IMR-90 (cell line): ENCODE measurements around the gene PDIA2. TPM values are rescaled to one million over a fixed set of nuclear protein-coding genes. Genes with fewer than 3 reads are reported as not detected.

Experiments
- ATAC-seq: fragments of 200-7000 bp; cut with Tn5 transposase; 2 replicates; pipeline ENCODE4 v1.9.1; 2020; ENCODE audit warnings: low read depth, mild to moderate bottlenecking, moderate library complexity
- BruUV-seq: library from RNA; stranded (reverse); fragments of 400-500 nt; replicated peaks from 2 replicates; lab custom pipeline; 2021; lab: Mats Ljungman, UMichigan
- CTCF ChIA-PET: fragments of 300-600 bp; formaldehyde crosslinking; extraction: SDS; loops from one replicate; lab custom pipeline; 2021; ENCODE audit warnings: antibody characterized with exemption; lab: Yijun Ruan, JAX
- POLR2A ChIA-PET: fragments of 300-600 bp; sonication (Branson Sonifier 250); formaldehyde crosslinking; loops from one replicate; lab custom pipeline; 2022; ENCODE audit warnings: antibody characterized with exemption; ENCODE audit not compliant: unreplicated experiment; lab: Charles Lee
- DNase-seq: peaks from one replicate; pipeline ENCODE4 v3.0.0; 2013
- H2AFZ ChIP-seq: replicated peaks from 2 replicates; pipeline ENCODE3; 2013; ENCODE audit warnings: low read length, mild to moderate bottlenecking; ENCODE audit not compliant: poor library complexity
- H2AK5ac ChIP-seq: 2 replicates; pipeline ENCODE4 v1.6.1; 2013; ENCODE audit warnings: low read depth, low read length, inconsistent platforms
- H2AK9ac ChIP-seq: replicated peaks from 2 replicates; pipeline ENCODE3; 2013; ENCODE audit warnings: mild to moderate bottlenecking, low read depth, low read length, moderate library complexity; ENCODE audit not compliant: poor library complexity
- H2BK120ac ChIP-seq: 2 replicates; pipeline ENCODE4 v1.6.1; 2013; ENCODE audit warnings: low read depth, low read length, inconsistent platforms
- H2BK15ac ChIP-seq: 3 replicates; pipeline ENCODE4 v1.6.1; 2013; ENCODE audit warnings: low read depth, low read length, inconsistent platforms
- H2BK20ac ChIP-seq: 2 replicates; pipeline ENCODE4 v1.6.1; 2013; ENCODE audit warnings: low read depth, mild to moderate bottlenecking, inconsistent platforms, low read length, moderate library complexity
- H2BK5ac ChIP-seq: 2 replicates; pipeline ENCODE4 v1.6.1; 2013; ENCODE audit warnings: mild to moderate bottlenecking, low read depth, low read length, inconsistent platforms; ENCODE audit not compliant: poor library complexity, severe bottlenecking
- H3K14ac ChIP-seq: replicated peaks from 2 replicates; pipeline ENCODE4 v1.6.1; 2013; ENCODE audit warnings: low read depth, low read length, inconsistent platforms
- H3K18ac ChIP-seq: 2 replicates; pipeline ENCODE4 v1.6.1; 2013; ENCODE audit warnings: low read depth, low read length, control low read depth
- H3K23ac ChIP-seq: 2 replicates; pipeline ENCODE4 v1.6.1; 2013; ENCODE audit warnings: low read depth, low read length, inconsistent platforms
- H3K27ac ChIP-seq: 2 replicates; pipeline ENCODE4 v1.5.1; 2013; ENCODE audit warnings: mild to moderate bottlenecking, control low read depth, low read length; ENCODE audit not compliant: insufficient read depth
- H3K27me3 ChIP-seq: 2 replicates; pipeline ENCODE4 v1.6.1; 2013; ENCODE audit warnings: low read length; ENCODE audit not compliant: control insufficient read depth, insufficient read depth
- H3K36me3 ChIP-seq: 2 replicates; pipeline ENCODE4 v1.6.1; 2013; ENCODE audit warnings: low read length, mixed read lengths; ENCODE audit not compliant: control insufficient read depth, insufficient read depth
- H3K4ac ChIP-seq: 2 replicates; pipeline ENCODE4 v1.6.1; 2013; ENCODE audit warnings: low read depth, low read length, inconsistent platforms
- H3K4me1 ChIP-seq: 2 replicates; pipeline ENCODE4 v1.6.1; 2013; ENCODE audit warnings: low read length, mixed read lengths; ENCODE audit not compliant: control insufficient read depth, insufficient read depth
- H3K4me2 ChIP-seq: 2 replicates; pipeline ENCODE4 v1.6.1; 2013; ENCODE audit warnings: low read depth, mild to moderate bottlenecking, control low read depth, low read length, moderate library complexity
- H3K4me3 ChIP-seq: 2 replicates; pipeline ENCODE4 v1.5.1; 2013; ENCODE audit warnings: low read depth, mild to moderate bottlenecking, control low read depth, low read length, moderate library complexity; ENCODE audit not compliant: insufficient read depth
- H3K56ac ChIP-seq: 2 replicates; pipeline ENCODE4 v1.6.1; 2013; ENCODE audit warnings: low read length, inconsistent platforms; ENCODE audit not compliant: insufficient read depth; ENCODE audit errors: extremely low read depth
- H3K79me1 ChIP-seq, 2 experiments: 2 replicates each; pipeline ENCODE4 v1.6.1; 2013; ENCODE audit warnings: low read length in 2 of 2, inconsistent platforms in 1 of 2, low read depth in 1 of 2
- H3K9ac ChIP-seq: 2 replicates; pipeline ENCODE4 v1.6.1; 2013; ENCODE audit warnings: low read depth, low read length, control low read depth
- H3K9me1 ChIP-seq: 2 replicates; pipeline ENCODE4 v1.6.1; 2013; ENCODE audit warnings: low read length, inconsistent platforms; ENCODE audit not compliant: insufficient read depth
- H3K9me3 ChIP-seq: 2 replicates; pipeline ENCODE4 v1.6.1; 2013; ENCODE audit warnings: low read length; ENCODE audit not compliant: control insufficient read depth, insufficient read depth
- H4K20me1 ChIP-seq: 2 replicates; pipeline ENCODE4 v1.6.1; 2013; ENCODE audit warnings: low read length, inconsistent platforms; ENCODE audit not compliant: insufficient read depth
- H4K5ac ChIP-seq: 2 replicates; pipeline ENCODE4 v1.6.1; 2013; ENCODE audit warnings: mild to moderate bottlenecking, low read depth, low read length, control low read depth
- H4K8ac ChIP-seq, 2 experiments: 2 replicates each; pipeline ENCODE4 v1.6.1; 2013; ENCODE audit warnings: low read depth in 2 of 2, low read length in 2 of 2, control low read depth in 1 of 2, inconsistent platforms in 1 of 2
- H4K91ac ChIP-seq: 2 replicates; pipeline ENCODE4 v1.6.1; 2013; ENCODE audit warnings: low read depth, low read length, inconsistent platforms; ENCODE audit not compliant: insufficient read depth
- BHLHE40 ChIP-seq: fragments of 150-350 bp; IDR thresholded peaks from 2 replicates; pipeline ENCODE4 v1.6.1; 2016; ENCODE audit warnings: mild to moderate bottlenecking, low read depth, low read length
- CEBPB ChIP-seq: IDR thresholded peaks from 2 replicates; pipeline ENCODE4 v1.6.1; 2012; ENCODE audit warnings: low read depth, low read length, improper control_type of control experiment
- FOS ChIP-seq: fragments of 150-350 bp; IDR thresholded peaks from 2 replicates; pipeline ENCODE4 v1.6.1; 2016; ENCODE audit warnings: low read depth, low read length
- MAFK ChIP-seq: IDR thresholded peaks from 2 replicates; pipeline ENCODE4 v1.6.1; 2012; ENCODE audit warnings: low read depth, low read length, improper control_type of control experiment
- MXI1 ChIP-seq: IDR thresholded peaks from 2 replicates; pipeline ENCODE4 v1.6.1; 2012; ENCODE audit warnings: low read depth, mild to moderate bottlenecking, low read length, moderate library complexity, borderline replicate concordance
- NFE2L2 ChIP-seq: fragments of 150-350 bp; IDR thresholded peaks from 2 replicates; pipeline ENCODE4 v1.6.1; 2016; ENCODE audit warnings: low read depth, mild to moderate bottlenecking, low read length
- POLR2A ChIP-seq: IDR thresholded peaks from 2 replicates; pipeline ENCODE4 v1.6.1; 2012; ENCODE audit warnings: mild to moderate bottlenecking, low read depth, low read length
- RAD21 ChIP-seq: IDR thresholded peaks from 2 replicates; pipeline ENCODE4 v1.6.1; 2012; ENCODE audit warnings: low read length, improper control_type of control experiment
- RCOR1 ChIP-seq: IDR thresholded peaks from 2 replicates; pipeline ENCODE4 v1.6.1; 2012; ENCODE audit warnings: mild to moderate bottlenecking, low read length, improper control_type of control experiment; ENCODE audit not compliant: insufficient replicate concordance
- RFX5 ChIP-seq: IDR thresholded peaks from 2 replicates; pipeline ENCODE4 v1.8.0; 2012; ENCODE audit warnings: low read depth, mild to moderate bottlenecking, low read length, moderate library complexity
- SMC3 ChIP-seq: fragments of 150-350 bp; IDR thresholded peaks from 2 replicates; pipeline ENCODE4 v1.6.1; 2016; ENCODE audit warnings: low read depth, mild to moderate bottlenecking, antibody characterized with exemption, low read length, moderate library complexity
- WGBS, 2 experiments: methylation state at CpG; one replicate each; pipeline versions ENCODE4 v1.1.5 to v1.1.7; 2013; ENCODE audit warnings: missing lambda C conversion rate in 2 of 2; ENCODE audit not compliant: insufficient read length in 1 of 2; ENCODE audit errors: extremely low coverage in 2 of 2; 5-methylcytosine and 5-hydroxymethylcytosine counted together
- dilution Hi-C: fragments of 300-500 bp; cut with HindIII; formaldehyde crosslinking; loops from one replicate; pipeline ENCODE4 v1.14.3; 2018; ENCODE audit warnings: low sequenced_read_pairs; ENCODE audit not compliant: unreplicated experiment
- in situ Hi-C: fragments of 300-500 bp; cut with MboI; formaldehyde crosslinking; loops from 3 replicates; pipeline ENCODE4 v1.14.3; 2019; ENCODE audit warnings: low sequenced_read_pairs, inconsistent platforms, mixed read lengths
- intact Hi-C: fragments of 100-400 bp; cut with micrococcal nuclease; formaldehyde crosslinking; loops from 2 replicates; pipeline ENCODE4 v1.10.0; 2022
- polyA plus RNA-seq, 3 experiments: library from polyadenylated mRNA; depleted of rRNA; stranded (reverse); fragments of >200 nt; gene quantifications; 2 replicates each; pipeline ENCODE4 v1.2.3, GENCODE V29; 2012; ENCODE audit warnings: low replicate concordance in 1 of 3
- total RNA-seq: library from RNA; depleted of rRNA; stranded (reverse); fragments of >200 nt; gene quantifications from 2 replicates; pipeline ENCODE4 v1.2.3, GENCODE V29; 2012
- TF ChIP-seq, protein P1 (sequence below): fragments of 150-350 bp; IDR thresholded peaks from 2 replicates; pipeline ENCODE4 v1.6.1; 2016; ENCODE audit warnings: low read depth, mild to moderate bottlenecking, low read length, moderate library complexity, borderline replicate concordance
- TF ChIP-seq, protein P2 (sequence below): fragments of 150-350 bp; IDR thresholded peaks from 2 replicates; pipeline ENCODE4 v1.6.1; 2017; ENCODE audit warnings: mild to moderate bottlenecking, antibody characterized with exemption, low read length, low read depth
- TF ChIP-seq, protein P3 (sequence below): conservative IDR thresholded peaks from 2 replicates; pipeline ENCODE4 v1.5.1; 2012; ENCODE audit warnings: mild to moderate bottlenecking, low read depth, low read length, improper control_type of control experiment

PDIA2 gene
- total and polyA plus RNA-seq, 2 of the 4 experiments (the other 2 are of a cell fraction), result 0.17 TPM; not detected in 1

DNA sequence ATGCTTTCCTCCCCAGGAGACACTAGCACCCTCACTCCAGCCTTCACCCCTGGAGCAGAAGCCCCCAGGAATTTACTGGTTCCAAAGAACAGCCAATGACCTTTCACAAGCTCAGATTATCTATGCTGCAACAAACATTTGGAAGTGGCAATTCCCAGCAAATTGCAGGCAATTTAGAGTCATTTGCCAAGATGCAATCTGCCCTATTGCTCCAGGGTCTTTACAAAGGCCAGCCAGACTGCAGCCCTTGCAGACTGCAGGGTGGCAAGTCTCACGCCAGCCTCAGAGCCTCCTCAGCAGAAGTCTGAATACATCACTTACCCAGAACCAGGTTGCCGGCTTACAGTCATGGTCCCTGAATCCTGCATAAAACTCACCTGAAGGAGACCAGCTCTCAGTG lies 47.8 kb downstream of the PDIA2 start:
- POLR2A ChIA-PET, result interaction anchor here (0.5 kb wide), 1 partner anchor 22 kb away, joined by 4 read pairs; the partner anchor contains the start of gene AXIN1
- CTCF ChIA-PET, result no interaction called here
- Histone ChIP-seq H2BK5ac (no peak overlapping the region), H4K5ac (no peak overlapping the region), H3K18ac (no peak overlapping the region), H3K4ac (no peak overlapping the region), H3K27ac (no peak overlapping the region), H2BK20ac (no peak overlapping the region), H3K4me1 (peaks cover 22% of the 10 kb centered on the region), H3K36me3 (no peaks in the 10 kb centered on the region), H3K4me2 (no peak overlapping the region; the same call in 1 of the 2 replicates), H2BK15ac (no peak overlapping the region), H3K27me3 (no peaks in the 10 kb centered on the region), H3K79me1 (peaks cover 30 to 74% of the 10 kb centered on the region in 2 experiments), H4K20me1 (peaks cover 70% of the 10 kb centered on the region), H4K91ac (no peak overlapping the region), H3K56ac (no peak overlapping the region), H2BK120ac (no peak overlapping the region), H3K9ac (no peak overlapping the region), H3K9me1 (peaks cover 31% of the 10 kb centered on the region), H3K14ac (no peak overlapping the region), H3K23ac (no peak overlapping the region), H4K8ac (no peak overlapping the region), H2AFZ (no peak overlapping the region), H3K9me3 (no peaks in the 10 kb centered on the region), H3K4me3 (no peak overlapping the region), H2AK5ac (no peak overlapping the region), H2AK9ac (no peak overlapping the region)
- no peak for TF ChIP-seq RFX5
- no peak for TF ChIP-seq NFE2L2
- no peak for TF ChIP-seq FOS
- TF ChIP-seq RCOR1, result no peak
- TF ChIP-seq, protein P1, sequence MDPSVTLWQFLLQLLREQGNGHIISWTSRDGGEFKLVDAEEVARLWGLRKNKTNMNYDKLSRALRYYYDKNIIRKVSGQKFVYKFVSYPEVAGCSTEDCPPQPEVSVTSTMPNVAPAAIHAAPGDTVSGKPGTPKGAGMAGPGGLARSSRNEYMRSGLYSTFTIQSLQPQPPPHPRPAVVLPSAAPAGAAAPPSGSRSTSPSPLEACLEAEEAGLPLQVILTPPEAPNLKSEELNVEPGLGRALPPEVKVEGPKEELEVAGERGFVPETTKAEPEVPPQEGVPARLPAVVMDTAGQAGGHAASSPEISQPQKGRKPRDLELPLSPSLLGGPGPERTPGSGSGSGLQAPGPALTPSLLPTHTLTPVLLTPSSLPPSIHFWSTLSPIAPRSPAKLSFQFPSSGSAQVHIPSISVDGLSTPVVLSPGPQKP, result no peak
- TF ChIP-seq BHLHE40, result no peak
- TF ChIP-seq MAFK, result no peak
- TF ChIP-seq, protein P2, sequence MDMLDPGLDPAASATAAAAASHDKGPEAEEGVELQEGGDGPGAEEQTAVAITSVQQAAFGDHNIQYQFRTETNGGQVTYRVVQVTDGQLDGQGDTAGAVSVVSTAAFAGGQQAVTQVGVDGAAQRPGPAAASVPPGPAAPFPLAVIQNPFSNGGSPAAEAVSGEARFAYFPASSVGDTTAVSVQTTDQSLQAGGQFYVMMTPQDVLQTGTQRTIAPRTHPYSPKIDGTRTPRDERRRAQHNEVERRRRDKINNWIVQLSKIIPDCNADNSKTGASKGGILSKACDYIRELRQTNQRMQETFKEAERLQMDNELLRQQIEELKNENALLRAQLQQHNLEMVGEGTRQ, result no peak
- TF ChIP-seq MXI1, result no peak
- TF ChIP-seq, protein P3, sequence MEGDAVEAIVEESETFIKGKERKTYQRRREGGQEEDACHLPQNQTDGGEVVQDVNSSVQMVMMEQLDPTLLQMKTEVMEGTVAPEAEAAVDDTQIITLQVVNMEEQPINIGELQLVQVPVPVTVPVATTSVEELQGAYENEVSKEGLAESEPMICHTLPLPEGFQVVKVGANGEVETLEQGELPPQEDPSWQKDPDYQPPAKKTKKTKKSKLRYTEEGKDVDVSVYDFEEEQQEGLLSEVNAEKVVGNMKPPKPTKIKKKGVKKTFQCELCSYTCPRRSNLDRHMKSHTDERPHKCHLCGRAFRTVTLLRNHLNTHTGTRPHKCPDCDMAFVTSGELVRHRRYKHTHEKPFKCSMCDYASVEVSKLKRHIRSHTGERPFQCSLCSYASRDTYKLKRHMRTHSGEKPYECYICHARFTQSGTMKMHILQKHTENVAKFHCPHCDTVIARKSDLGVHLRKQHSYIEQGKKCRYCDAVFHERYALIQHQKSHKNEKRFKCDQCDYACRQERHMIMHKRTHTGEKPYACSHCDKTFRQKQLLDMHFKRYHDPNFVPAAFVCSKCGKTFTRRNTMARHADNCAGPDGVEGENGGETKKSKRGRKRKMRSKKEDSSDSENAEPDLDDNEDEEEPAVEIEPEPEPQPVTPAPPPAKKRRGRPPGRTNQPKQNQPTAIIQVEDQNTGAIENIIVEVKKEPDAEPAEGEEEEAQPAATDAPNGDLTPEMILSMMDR, result no peak
- TF ChIP-seq CEBPB, result no peak
- TF ChIP-seq SMC3, result no peak
- TF ChIP-seq POLR2A, result no peak
- no peak for TF ChIP-seq RAD21
- intact Hi-C loops, result loop anchor here (5.0 kb wide), 1 partner anchor 88 kb away; no protein-coding TSS in a partner anchor
- no TSS peak for BruUV-seq
- no CpG with 5 or more reads among the region's 2 CpGs for WGBS, 2 experiments
- ATAC-seq (no peak), DNase-seq (no peak)
- dilution Hi-C loops, result no loop called here
- in situ Hi-C loops, result no loop called here
